Astrocyte (in vitro differentiated cells and primary cell): ENCODE data around the gene NPB. TPM values are rescaled to one million over a fixed set of nuclear protein-coding genes. Genes with fewer than 3 reads are reported as not detected.

Experiments used
- DNase-seq: peaks from one replicate; pipeline ENCODE4 v3.0.0-alpha.2; 2010; ENCODE audit warnings: low read depth
- FAIRE-seq: peaks from 2 replicates; lab custom pipeline; 2011; peaks lifted over from hg19 to GRCh38; lab: Jason Lieb, UNC
- H2AFZ ChIP-seq: 2 replicates; pipeline ENCODE4 v1.6.0; 2012; ENCODE audit warnings: low read depth, low read length, inconsistent platforms
- H3K27ac ChIP-seq: 2 replicates; pipeline ENCODE4 v1.5.1; 2011; ENCODE audit warnings: low read depth, low read length, inconsistent platforms
- H3K27me3 ChIP-seq: 2 replicates; pipeline ENCODE4 v1.6.0; 2011; ENCODE audit warnings: low read length, inconsistent platforms; ENCODE audit not compliant: insufficient read depth
- H3K36me3 ChIP-seq: 2 replicates; pipeline ENCODE4 v1.5.1; 2011; ENCODE audit warnings: low read length, inconsistent platforms; ENCODE audit not compliant: insufficient read depth
- H3K4me1 ChIP-seq: 2 replicates; pipeline ENCODE4 v1.5.1; 2011; ENCODE audit warnings: low read length, inconsistent platforms; ENCODE audit not compliant: insufficient read depth
- H3K4me2 ChIP-seq: 2 replicates; pipeline ENCODE4 v1.6.0; 2012; ENCODE audit warnings: low read length, inconsistent platforms
- H3K4me3 ChIP-seq: 2 replicates; pipeline ENCODE4 v1.5.1; 2011; ENCODE audit warnings: low read depth, mild to moderate bottlenecking, low read length, inconsistent platforms; ENCODE audit not compliant: insufficient read depth
- H3K79me2 ChIP-seq: 2 replicates; pipeline ENCODE4 v1.6.0; 2012; ENCODE audit warnings: mild to moderate bottlenecking, low read length, inconsistent platforms; ENCODE audit not compliant: insufficient read depth
- H3K9ac ChIP-seq: 2 replicates; pipeline ENCODE4 v1.6.0; 2012; ENCODE audit warnings: mild to moderate bottlenecking, low read length, inconsistent platforms
- H3K9me3 ChIP-seq: 2 replicates; pipeline ENCODE4 v1.5.1; 2012; ENCODE audit warnings: low read depth, mild to moderate bottlenecking, low read length, inconsistent platforms; ENCODE audit not compliant: insufficient read depth
- H4K20me1 ChIP-seq: 2 replicates; pipeline ENCODE4 v1.6.0; 2012; ENCODE audit warnings: low read length, inconsistent platforms; ENCODE audit not compliant: insufficient read depth
- H3K27ac Mint-ChIP-seq: one replicate; pipeline ENCODE4 v1.8.0; 2021; ENCODE audit warnings: mild to moderate bottlenecking, mixed read lengths; ENCODE audit not compliant: unreplicated experiment
- H3K27me3 Mint-ChIP-seq: one replicate; pipeline ENCODE4 v1.8.0; 2021; ENCODE audit warnings: low read depth, mixed read lengths; ENCODE audit not compliant: unreplicated experiment
- H3K36me3 Mint-ChIP-seq: one replicate; pipeline ENCODE4 v1.8.0; 2021; ENCODE audit warnings: low read depth, mixed read lengths; ENCODE audit not compliant: unreplicated experiment
- H3K4me1 Mint-ChIP-seq: one replicate; pipeline ENCODE4 v1.8.0; 2021; ENCODE audit warnings: low read depth, mixed read lengths; ENCODE audit not compliant: unreplicated experiment
- H3K4me3 Mint-ChIP-seq: one replicate; pipeline ENCODE4 v1.8.0; 2021; ENCODE audit warnings: mild to moderate bottlenecking, moderate library complexity, mixed read lengths; ENCODE audit not compliant: unreplicated experiment
- H3K9me3 Mint-ChIP-seq: one replicate; pipeline ENCODE4 v1.8.0; 2021; ENCODE audit warnings: mild to moderate bottlenecking, mixed read lengths; ENCODE audit not compliant: unreplicated experiment
- EZH2 ChIP-seq: IDR thresholded peaks from 2 replicates; pipeline ENCODE4 v1.6.1; 2012; ENCODE audit warnings: mild to moderate bottlenecking, low read length, inconsistent platforms; ENCODE audit not compliant: insufficient read depth
- total RNA-seq: library from RNA; stranded (reverse); gene quantifications from 2 replicates; pipeline ENCODE4 v1.2.1, GENCODE V29; 2021
- TF ChIP-seq, protein P1 (sequence below): IDR thresholded peaks from 2 replicates; pipeline ENCODE4 v1.5.1; 2011; ENCODE audit warnings: low read depth, mild to moderate bottlenecking, inconsistent platforms, low read length, moderate library complexity; ENCODE audit not compliant: insufficient read depth

NPB gene
- total RNA-seq, 1 donor from 2014 or later = 2.0 TPM

- Histone ChIP-seq H3K4me1 (peaks cover 34% of the 10 kb centered on the region), H3K27ac (peak overlapping the region; percentile 94), H3K27me3 (no peaks in the 10 kb centered on the region), H4K20me1 (peaks cover 37% of the 10 kb centered on the region), H2AFZ (peak overlapping the region; percentile 90), H3K9me3 (no peaks in the 10 kb centered on the region), H3K4me2 (peak overlapping the region; percentile 95), H3K9ac (peak overlapping the region; percentile 96), H3K4me3 (peak overlapping the region; percentile 68), H3K79me2 (peaks cover 45% of the 10 kb centered on the region), H3K36me3 (peaks cover 5% of the 10 kb centered on the region)
- H3K27me3 Mint-ChIP-seq = no peaks in the 10 kb centered on the region
- peak overlapping the region; percentile 83 for H3K4me3 Mint-ChIP-seq
- H3K36me3 Mint-ChIP-seq = peaks cover 3% of the 10 kb centered on the region
- peaks cover 14% of the 10 kb centered on the region for H3K4me1 Mint-ChIP-seq
- peak overlapping the region; percentile 89 for H3K27ac Mint-ChIP-seq
- TF ChIP-seq, protein P1, sequence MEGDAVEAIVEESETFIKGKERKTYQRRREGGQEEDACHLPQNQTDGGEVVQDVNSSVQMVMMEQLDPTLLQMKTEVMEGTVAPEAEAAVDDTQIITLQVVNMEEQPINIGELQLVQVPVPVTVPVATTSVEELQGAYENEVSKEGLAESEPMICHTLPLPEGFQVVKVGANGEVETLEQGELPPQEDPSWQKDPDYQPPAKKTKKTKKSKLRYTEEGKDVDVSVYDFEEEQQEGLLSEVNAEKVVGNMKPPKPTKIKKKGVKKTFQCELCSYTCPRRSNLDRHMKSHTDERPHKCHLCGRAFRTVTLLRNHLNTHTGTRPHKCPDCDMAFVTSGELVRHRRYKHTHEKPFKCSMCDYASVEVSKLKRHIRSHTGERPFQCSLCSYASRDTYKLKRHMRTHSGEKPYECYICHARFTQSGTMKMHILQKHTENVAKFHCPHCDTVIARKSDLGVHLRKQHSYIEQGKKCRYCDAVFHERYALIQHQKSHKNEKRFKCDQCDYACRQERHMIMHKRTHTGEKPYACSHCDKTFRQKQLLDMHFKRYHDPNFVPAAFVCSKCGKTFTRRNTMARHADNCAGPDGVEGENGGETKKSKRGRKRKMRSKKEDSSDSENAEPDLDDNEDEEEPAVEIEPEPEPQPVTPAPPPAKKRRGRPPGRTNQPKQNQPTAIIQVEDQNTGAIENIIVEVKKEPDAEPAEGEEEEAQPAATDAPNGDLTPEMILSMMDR = no peak
- TF ChIP-seq EZH2 = no peak
- no peaks in the 10 kb centered on the region for H3K9me3 Mint-ChIP-seq
- DNase-seq (peak; percentile 65), FAIRE-seq (no peak)
These were observed 30.4 kb upstream of the NPB start for GRCh38 chr17:81871387-81872230.

- no peaks in the 10 kb centered on the region for H3K4me1 Mint-ChIP-seq
- no peak for DNase-seq
- peaks cover 15% of the 10 kb centered on the region for H3K79me2 ChIP-seq
- no peak overlapping the region for H3K27ac Mint-ChIP-seq
- H3K9me3 ChIP-seq = no peaks in the 10 kb centered on the region
- H4K20me1 ChIP-seq = peaks cover 10% of the 10 kb centered on the region
- H3K4me3 ChIP-seq = no peak overlapping the region
- H3K27me3 ChIP-seq = no peaks in the 10 kb centered on the region
- peaks cover 15% of the 10 kb centered on the region for H3K36me3 ChIP-seq
- H3K27me3 Mint-ChIP-seq = no peaks in the 10 kb centered on the region
- H2AFZ ChIP-seq = no peak overlapping the region
- H3K9me3 Mint-ChIP-seq = no peaks in the 10 kb centered on the region
- no peak for TF ChIP-seq EZH2
- TF ChIP-seq, protein P1 = no peak
- peaks cover 6% of the 10 kb centered on the region for H3K36me3 Mint-ChIP-seq
- H3K4me2 ChIP-seq = no peak overlapping the region
- FAIRE-seq = no peak
- H3K4me3 Mint-ChIP-seq = no peak overlapping the region
- no peak overlapping the region for H3K9ac ChIP-seq
- no peak overlapping the region for H3K27ac ChIP-seq
- no peaks in the 10 kb centered on the region for H3K4me1 ChIP-seq
These were observed 24.5 kb upstream of the NPB start for GRCh38 chr17:81877569-81877968.

GRCh38 chr17:81878294-81878693, 23.7 kb upstream of the NPB start:
- no peak for DNase-seq
- Mint-ChIP-seq H3K9me3 (no peaks in the 10 kb centered on the region), H3K36me3 (peaks cover 6% of the 10 kb centered on the region), H3K27ac (no peak overlapping the region), H3K27me3 (no peaks in the 10 kb centered on the region), H3K4me3 (no peak overlapping the region), H3K4me1 (no peaks in the 10 kb centered on the region)
- Histone ChIP-seq H3K36me3 (peaks cover 15% of the 10 kb centered on the region), H3K79me2 (peaks cover 11% of the 10 kb centered on the region), H3K4me2 (no peak overlapping the region), H3K27me3 (no peaks in the 10 kb centered on the region), H3K9me3 (no peaks in the 10 kb centered on the region), H4K20me1 (peaks cover 10% of the 10 kb centered on the region), H3K27ac (no peak overlapping the region), H3K9ac (no peak overlapping the region), H2AFZ (no peak overlapping the region), H3K4me3 (no peak overlapping the region), H3K4me1 (no peaks in the 10 kb centered on the region)
- no peak for TF ChIP-seq EZH2
- TF ChIP-seq, protein P1 = no peak
- no peak for FAIRE-seq
